IPS DF 4.7 (cell line): Measurements from ENCODE around the gene CUX1.
"Not testable (repeated sequence)": the region's sequence is repeated elsewhere in the genome, so short reads cannot be mapped to it uniquely, and the experiment has no call there.

ENCODE experiments used
- DNase-seq: peaks from one replicate; pipeline ENCODE4 v3.0.0-alpha.2; 2013; ENCODE audit warnings: low spot score; ENCODE audit errors: extremely low read depth

Gene CUX1

DNA sequence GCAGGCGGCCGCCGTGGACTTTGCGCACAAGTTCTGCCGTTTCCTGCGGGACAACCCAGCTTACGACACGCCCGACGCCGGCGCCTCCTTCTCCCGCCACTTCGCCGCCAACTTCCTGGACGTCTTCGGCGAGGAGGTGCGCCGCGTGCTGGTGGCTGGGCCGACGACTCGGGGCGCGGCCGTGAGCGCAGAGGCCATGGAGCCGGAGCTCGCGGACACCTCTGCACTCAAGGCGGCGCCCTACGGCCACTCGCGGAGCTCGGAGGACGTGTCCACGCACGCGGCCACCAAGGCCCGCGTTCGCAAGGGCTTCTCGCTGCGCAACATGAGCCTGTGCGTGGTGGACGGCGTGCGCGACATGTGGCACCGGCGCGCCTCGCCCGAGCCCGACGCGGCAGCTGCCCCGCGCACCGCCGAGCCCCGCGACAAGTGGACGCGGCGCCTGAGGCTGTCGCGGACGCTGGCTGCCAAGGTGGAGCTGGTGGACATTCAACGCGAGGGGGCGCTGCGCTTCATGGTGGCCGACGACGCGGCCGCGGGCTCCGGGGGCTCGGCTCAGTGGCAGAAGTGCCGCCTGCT is 483.3 kb downstream of the CUX1 start:
- DNase-seq = no peak

DNA sequence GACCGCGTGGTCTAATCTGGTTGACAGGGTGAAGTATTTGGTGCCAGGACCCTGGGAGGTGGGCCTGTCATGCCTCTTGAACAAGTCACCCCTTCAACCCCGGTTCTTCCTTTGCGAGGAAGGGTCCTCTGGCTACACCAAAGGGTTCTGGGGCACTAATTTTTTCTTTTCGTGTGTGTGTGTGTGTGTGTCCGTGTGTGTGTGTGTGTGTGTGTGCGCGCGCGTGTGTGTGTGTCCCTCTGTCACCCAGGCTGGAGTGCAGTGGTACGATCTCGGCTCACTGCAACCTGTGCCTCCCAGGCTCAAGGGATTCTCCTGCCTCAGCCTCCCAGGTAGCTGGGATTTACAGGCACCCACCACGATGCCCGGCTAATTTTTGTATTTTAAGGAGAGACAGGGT is 483.9 kb downstream of the CUX1 start:
- not testable (repeated sequence) for DNase-seq

DNA sequence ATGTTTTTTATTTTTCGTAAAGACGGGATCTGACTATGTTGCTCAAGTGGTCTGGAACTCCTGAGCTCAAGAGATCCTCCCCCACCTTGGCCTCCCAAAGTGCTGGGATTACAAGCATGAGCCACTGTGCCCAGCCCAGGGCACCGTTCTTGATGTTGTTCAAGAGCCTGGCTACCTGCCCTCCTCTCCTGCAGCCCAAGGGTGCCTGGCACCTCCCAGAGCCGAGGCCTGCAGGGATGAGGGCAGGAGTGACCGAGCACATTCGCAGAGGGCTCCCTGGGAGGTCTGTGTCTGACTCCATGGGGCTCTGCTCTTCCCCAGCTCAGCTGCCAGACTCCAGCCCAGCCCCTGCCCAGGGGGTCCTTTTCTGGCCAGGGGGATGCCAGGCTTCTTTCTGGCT is 484.6 kb downstream of the CUX1 start:
- no peak for DNase-seq

DNA sequence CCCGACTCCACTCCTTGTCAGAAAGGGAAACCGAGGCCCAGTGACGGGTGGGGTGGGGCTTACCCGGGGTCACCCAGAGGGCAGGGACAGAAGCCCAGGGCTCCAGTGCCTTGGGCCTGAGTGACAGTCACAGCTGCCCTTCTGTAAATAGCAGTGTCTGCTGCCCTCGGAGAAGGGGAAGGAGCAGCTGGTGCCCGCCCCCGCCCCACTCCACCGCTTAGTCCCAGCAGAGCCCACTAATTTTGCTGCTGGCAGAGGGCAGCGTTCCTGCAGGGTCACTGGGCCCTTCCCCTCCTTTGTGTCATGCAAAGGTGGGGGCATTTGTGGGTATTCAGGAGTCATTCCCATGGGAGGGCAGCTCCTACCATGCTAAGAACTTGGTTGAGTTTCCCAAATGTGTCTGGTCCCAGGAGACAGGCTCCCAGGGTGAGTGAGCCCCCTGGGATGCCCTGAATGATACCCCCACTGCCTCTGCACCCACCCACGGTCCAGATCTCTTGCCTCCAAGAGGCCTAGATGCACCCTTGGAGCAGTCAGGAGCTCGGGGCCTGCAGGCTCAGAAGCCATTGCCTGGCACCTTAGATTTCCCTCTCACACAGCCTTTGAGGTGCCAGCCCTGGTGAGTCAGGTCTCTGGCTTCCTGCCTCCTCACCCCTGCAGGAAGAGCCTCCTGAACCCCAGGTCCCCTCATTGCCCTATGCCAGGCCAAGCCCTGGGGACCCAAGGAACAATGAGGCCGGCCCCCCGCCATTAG is 486.4 kb downstream of the CUX1 start:
- no peak for DNase-seq

DNA sequence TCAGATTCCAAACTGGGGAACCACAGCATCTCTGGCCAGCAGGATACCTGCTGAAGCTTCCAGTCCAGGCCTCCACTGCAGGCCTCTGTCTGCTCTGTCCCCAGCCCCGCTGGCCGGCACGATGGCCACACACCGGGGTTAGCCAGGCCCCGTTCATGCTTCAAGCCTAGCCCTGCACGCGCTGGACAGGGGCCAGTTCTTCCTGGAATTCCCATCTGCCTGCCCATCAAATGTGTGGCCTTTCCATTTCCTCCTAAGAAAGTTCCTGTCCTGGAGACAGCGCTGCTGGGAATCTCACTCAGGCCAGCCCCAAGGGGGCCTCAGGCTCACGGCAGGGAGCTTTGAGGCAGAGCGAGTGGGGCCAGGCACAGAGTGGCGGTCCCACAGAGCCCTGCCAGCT is 487.2 kb downstream of the CUX1 start:
- DNase-seq = no peak

DNA sequence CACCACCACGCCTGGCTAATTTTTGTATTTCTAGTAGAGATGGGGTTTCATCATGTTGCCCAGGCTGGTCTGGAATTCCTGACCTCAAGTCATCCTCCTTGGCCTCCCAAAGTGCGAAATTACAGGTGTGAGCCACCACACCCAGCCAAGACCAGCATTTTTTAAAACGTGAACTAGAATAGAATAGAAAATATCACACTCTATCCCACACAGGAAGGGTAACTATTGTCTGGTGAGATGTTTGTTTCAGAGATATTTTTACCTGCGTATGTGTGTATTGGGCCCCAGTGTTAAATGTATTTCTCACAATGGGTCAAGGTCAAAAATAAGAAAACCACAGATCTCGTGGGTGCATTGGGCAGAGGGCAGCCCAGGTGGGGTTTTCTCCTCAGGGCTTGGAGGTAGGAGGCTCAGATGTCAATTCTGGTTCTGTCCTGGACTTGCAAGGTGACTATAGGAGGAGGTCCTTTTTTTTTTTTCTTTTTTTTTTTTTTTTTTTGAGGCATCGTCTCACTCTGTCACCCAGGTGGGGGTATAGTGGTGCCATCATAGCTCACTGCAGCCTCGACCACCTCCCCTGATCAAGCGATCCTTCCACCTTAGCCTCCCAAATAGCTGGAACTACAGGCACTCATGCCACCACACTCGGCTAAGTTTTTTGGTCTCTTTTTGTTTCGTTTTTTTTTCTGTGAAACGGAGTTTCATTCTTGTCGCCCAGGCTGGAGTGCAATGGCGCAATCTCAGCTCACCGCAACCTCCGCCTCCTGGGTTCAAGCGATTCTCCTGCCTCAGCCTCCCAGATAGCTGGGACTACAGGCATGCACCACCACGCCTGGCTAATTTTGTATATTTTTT is 488.2 kb downstream of the CUX1 start:
- DNase-seq = no peak

DNA sequence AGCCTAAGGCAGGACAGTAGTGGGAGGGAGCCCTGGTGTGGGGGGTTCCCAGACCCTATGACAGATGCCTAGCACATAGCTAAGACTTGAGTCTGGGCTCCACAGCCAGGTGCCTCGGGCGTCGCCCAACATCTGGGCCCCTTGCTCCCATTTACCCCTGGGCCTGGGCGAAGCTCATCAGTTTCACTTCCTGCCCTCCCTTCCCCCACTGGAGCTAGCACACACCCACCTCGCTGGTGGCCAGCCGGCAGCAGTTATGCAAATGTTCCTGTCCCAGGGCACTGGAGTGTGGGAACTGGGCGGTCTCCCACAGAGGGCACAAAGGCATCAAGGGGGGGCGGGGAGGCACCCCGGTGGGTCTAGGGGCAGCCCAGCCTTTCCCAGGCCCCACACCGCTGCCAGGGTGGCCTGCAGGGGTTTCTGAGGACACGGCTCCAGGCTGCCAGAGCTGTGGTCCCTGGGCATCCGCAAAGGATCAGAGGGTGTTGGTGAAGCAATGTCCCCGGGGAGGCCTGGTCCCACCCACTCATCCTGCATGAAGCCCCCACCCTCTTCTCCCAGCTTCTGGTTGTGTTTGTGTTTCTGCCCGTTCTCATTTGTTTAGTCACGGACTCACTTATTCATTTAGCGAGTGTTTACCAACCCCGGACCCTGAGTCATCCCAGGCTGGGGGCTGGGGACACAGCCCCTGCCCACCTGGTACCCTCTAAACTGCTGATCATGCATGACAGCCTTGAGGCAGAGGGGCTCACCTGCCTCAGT is 489.7 kb downstream of the CUX1 start:
- DNase-seq = no peak

DNA sequence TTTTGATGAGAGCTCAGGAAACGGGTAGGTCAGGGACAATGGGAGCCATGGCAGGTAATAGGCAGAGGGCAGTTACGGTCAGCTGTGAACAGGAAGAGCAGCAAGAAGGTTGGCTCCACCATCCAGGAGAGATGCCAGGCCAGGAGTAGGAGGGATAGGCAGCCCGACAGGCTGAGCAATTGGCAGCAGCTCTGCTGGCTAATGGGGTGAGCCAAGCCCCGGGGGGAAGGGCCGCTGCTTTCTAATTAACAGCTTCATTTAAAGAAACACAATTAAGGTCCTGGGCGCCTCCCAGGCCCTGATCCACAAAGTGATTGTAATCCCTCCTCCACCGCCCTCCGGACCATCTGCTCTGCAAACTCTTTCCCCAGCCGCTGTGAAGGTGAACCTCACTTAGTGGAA is 493.0 kb downstream of the CUX1 start:
- DNase-seq = no peak

DNA sequence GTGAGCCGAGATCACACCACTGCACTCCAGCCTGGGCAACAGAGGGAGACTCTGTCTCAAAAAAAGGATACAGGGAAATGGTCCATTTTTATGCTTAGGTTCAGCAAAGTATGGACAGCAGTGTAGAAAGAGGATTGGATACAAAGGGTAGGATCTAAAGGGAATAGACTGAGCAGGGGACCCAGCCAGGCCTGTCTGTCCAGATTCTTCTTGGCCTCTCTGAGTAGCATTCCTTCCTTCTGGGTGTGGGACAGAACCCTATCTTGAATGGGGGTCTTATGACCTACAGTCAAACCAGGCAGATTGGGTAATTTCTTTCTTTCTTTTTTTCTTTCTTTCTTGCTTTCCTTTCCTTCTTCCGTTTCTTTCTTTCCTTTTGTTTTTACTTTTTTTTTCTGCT is 494.9 kb downstream of the CUX1 start:
- DNase-seq = no peak

DNA sequence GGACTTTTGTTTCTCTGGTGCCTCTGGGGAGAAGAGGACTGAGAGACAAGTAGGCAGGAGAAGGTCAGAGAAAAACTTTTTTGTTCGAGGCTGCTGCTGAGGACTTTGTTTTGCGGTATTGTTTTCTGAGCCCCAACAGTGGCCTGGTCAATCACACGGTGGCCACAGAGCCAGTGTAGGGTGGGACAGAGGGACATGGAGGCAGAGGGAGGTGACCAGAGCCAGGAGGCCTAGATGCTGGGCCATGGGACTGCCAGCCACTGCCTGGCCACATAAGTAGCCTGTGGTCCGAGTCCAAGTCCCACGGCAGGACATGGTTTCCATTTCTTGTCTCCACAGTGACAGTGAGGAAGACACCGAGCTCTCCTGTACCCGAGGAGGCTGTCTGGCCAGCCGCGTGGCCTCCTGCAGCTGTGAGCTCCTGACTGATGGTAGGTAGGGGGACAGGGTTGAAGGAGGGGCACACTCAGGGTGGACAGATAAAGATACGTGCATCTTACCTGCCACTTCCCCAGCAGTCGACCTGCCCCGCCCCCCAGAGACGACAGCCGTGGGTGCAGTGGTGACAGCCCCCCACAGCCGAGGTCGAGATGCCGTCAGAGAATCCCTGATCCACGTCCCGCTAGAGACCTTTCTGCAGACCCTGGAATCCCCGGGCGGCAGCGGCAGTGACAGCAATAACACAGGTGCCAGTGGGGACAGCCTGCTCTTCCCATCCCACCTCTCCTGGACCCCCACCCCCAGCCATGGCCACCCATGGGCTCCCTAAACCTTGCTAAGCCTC is 496.8 kb downstream of the CUX1 start:
- DNase-seq = no peak

DNA sequence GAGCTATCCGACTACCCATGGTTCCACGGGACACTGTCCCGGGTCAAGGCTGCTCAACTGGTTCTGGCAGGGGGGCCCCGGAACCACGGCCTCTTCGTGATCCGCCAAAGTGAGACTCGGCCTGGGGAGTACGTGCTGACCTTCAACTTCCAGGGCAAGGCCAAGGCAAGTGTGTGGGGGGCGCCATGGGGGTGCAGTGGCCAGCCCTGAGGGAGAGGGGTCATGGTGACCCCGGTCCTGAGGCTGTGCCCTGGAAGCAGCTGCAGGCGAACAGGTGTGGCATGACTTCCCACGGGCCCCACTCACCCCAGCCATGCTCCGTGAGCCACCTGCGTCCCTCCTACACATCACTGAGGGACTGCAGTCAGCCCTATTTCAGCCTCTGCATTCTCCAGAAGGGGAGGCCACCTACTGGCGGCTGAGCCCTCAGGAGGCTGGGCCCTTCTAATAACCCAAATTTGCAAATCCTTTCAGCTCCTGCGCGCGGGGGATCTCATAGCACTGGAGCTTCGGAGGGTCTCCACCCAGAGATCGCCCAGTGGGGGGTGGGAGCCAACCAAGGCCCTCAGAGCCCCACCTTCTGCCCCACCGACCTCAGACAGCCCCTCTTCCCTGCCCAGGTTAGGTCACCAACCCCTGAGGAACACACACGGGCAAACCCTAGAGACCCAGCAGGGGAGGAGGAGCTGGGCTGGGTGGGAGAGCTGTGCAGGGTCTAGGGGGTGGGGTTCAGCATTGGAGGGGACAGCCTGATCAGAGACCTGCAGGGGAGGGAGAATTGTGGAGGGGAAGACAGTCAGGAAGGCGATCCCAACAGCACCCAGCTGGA is 500.0 kb downstream of the CUX1 start:
- no peak for DNase-seq

DNA sequence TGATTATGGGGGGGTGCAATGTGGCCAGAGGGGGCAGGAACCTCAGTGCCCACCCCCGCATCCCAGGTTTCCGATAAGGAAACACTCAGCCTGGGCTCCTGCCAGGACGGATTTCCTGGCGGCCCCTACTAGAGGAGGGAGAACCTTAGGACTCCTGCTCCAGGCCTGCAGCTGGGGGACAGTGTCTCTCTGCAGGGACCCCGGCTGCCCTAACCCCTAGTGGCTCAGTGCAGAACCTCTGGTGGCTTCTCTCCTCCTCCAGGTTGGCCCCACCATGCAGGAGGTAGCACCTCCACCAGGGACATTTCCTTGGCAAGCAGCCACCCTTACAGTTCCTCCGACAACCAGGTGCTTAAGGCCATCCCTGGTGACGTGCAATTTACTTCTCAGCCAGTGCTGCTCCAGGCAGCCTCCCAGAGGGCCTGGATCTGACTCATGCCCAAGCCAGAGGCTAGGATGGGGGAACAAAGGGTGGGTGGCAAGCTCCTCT is 501.1 kb downstream of the CUX1 start:
- DNase-seq = no peak

DNA sequence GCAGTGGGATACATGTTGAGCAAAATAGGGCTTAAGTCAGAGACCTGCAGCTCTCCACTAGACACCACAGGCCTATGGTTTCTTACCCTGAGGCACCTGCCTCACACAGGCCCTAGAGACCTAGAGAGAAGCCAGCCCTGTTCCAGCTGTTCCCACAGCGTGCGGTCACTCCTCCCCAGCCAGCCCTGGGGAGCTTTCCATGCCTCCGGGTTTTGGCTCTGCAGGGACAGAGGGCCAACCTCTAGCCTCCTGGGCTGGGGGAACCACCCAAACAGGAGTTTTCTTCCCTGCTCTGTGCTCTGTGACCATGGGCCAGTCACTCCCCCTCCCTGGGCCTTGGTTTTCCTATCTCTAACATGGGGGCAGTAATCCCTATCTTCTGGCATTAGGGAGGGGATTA is 502.2 kb downstream of the CUX1 start:
- DNase-seq = no peak

DNA sequence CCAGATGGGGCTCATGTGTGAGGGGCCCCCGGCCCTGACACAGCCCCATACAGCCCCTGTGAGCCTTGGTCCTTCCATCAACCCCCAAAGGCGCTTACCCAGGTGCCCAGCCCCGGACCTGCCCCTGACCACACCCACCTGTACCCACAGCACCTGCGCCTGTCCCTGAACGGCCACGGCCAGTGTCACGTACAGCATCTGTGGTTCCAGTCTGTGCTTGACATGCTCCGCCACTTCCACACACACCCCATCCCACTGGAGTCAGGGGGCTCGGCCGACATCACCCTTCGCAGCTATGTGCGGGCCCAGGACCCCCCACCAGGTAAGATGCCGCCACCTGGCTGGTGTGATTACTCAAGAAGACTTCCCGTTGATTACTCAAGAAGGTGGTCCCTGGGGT is 502.8 kb downstream of the CUX1 start:
- DNase-seq = no peak

DNA sequence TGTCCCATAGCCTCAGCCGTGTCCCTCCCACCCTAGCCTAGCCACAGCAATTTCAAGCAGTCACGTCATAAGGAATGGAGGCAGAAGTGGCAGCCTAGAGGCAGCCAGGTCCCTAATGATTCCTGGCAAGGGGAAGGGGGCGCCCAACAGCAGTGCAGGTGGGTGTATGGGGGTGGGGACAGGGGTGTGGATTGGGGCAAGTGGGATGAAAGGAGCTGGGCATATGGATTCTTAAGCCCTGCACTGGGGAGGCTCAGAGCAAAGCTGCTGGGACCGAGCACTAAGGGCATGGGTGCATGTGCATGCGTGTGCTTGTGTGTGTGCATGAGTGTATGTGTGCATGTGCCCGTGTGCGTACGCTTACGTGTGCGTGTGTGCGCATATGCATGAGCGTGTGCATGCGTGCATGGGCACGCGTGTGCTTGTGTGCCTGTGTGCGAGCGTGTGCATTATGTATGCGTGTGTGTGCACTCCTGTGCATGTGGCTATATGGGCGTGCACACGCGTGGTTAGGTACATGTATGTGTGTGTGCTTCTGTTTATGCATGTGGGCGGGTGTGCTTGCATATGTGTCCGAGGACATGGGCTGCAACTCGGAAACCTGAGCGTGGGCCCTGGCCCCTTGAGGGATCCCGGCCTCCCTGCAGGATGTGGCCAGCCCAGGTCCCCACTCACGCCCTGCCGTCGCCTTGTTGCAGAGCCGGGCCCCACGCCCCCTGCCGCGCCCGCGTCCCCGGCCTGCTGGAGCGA is 503.4 kb downstream of the CUX1 start:
- no peak for DNase-seq

DNA sequence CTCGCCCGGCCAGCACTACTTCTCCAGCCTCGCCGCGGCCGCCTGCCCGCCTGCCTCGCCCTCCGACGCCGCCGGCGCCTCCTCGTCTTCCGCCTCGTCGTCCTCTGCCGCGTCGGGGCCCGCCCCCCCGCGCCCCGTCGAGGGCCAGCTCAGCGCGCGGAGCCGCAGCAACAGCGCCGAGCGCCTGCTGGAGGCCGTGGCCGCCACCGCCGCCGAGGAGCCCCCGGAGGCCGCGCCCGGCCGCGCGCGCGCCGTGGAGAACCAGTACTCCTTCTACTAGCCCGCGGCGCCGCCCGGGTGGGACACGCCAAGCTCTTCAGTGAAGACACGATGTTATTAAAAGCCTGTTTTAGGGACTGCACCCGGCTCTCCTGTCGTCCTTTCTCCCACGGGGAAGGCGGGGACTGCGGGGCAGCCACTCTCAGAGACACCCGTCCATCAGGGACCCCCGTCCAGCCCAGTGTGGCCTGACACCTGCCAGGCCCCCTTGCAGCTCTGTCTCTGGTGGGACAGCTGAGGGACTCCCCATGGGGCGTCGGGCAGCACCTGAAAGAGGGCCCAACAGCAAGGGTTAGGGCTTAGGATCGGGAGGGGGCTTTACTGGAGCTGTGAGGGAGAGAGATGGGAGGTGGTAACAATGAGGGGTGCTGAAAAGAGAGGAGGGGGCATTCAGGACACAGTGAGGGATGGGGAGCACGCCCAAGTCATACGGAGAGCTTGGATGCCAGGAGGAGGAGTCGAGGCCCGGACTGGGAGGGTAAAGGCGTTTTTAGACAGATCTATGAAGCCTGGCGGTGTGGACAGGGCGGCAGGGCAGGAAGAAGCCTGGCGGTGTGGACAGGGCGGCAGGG is 504.1 kb downstream of the CUX1 start:
- DNase-seq = no peak

DNA sequence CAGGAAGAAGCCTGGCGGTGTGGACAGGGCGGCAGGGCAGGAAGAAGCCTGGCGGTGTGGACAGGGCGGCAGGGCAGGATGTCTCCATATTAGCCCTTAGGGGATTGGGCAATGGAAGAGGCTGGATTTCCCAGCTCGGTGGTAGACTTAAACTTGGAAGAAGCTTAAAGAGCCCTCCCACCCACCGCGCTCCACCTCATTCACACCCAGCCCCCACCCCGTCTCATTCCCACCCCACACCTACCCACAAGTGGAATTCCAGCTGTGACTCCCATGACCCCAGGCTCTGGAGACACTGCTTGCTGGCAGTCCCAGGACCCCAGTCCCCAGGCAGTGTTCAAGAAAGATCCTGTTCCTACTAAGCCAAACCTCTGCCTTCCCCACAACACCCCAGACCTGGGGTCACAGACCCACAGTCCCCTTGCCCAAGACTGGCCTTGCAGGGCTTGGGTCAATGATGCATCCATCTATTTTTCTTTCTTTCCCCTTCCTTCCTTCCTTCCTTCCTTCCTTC is 504.8 kb downstream of the CUX1 start:
- DNase-seq = no peak

DNA sequence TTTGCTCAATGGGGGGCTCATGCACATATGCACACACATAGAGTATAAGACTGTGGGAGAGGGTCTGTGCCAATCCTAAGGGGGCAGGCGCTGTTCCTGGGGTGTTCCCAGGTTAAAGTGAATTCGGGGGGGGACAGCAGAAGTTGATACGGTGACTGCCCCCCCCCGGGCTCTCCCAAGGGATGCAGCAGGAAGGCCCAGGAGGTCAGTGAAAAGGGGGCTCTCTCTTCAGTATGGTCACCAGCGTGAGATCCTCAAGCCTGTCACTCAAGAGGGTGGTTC is 506.4 kb downstream of the CUX1 start:
- DNase-seq = no peak
